GM19328 (cell line): Measurements from ENCODE around the gene ARL4D.
"Not testable (repeated sequence)": the region's sequence is repeated elsewhere in the genome, so short reads cannot be mapped to it uniquely, and the experiment has no call there.

ENCODE experiments used
- ATAC-seq: cut with Tn5 transposase; IDR thresholded peaks from one replicate; pipeline ENCODE4 v1.9.1; 2021; ENCODE audit warnings: mild to moderate bottlenecking, moderate library complexity; ENCODE audit not compliant: unreplicated experiment

Gene ARL4D

DNA sequence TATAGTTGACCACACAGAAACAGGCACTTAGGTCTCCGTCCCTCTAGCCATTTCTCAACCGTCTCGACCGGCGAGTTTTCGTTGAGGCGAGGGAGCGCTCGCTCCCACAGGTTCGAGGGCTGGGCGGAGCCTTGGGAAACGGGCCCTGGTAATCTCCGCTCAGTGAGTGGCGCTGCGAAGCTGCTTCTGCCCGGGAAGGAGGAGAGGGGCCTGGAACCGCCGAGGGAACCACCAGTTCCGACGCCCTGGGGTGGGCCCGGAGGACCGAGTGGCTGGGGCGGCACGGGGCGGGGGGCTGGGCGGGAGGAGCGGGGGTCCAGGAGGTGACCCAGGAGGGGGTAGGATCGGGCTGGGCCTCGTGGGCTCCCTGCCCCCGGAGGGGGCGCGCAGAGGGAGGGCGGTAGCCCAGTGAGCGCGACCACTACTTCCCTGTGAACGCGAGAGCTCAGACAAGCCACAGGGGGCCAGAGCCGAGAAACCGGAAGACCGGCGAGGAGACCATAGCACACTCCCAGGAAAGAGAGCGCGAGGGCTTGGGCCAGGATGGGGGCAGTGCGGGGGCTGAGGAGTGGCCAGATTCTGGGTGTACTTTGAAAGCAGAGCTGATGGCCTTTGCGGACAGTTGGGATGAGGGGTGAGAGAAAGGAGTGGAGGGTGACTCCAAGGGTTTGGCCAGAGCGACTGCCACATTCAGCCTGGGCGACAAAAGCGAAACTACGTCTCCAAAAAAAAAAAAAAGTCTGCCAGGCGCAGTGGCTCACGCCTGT, 29.9 kb upstream of the ARL4D start:
- no peak for ATAC-seq

DNA sequence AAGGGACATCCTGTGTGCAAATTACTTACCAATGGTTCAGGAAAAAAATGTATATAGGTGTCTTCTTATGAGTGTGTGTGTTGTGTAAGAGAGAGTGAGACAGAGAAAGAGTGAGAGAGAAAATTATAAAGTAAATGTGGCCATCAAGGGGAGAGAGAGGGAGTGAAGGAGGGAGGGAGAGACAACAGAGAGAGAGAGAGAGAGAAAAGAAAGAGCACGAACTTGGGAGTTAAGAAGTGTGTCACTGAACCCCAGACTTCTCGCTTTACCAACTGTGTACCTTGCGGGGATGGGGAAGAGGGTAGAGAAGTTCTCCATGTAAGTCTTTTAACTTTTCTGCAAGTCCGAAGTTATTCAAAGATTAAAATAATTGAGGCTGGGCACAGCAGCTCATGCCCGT, 28.8 kb upstream of the ARL4D start:
- ATAC-seq, result no peak

DNA sequence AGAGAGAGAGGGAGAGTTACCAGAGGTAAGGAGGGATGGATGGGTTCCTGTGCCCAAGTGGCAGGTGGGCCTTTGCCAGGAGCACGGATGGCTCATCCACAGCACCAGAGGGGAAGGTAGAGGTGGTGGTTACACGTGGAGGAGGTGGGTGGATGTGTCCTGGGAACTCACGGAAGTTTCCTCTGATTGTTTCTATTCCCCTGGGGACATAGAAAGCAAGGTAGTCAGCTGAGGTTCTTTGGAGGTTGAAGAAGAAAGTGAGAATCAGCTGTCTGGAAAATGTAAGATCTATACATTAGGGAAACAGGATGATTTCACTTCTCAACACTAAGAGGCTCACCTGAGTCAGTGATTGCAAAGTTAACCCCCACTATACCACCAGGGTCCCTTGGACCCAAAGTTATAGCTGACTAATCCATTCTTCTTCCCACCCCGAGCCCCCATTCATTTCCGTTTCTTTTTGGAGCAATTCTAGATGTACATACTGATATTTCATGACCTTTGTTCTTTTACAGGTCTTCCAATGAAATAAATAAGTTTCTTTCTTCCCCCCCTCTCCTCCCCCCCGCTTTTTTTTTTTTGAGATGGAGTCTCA, 27.5 kb upstream of the ARL4D start:
- no peak for ATAC-seq

DNA sequence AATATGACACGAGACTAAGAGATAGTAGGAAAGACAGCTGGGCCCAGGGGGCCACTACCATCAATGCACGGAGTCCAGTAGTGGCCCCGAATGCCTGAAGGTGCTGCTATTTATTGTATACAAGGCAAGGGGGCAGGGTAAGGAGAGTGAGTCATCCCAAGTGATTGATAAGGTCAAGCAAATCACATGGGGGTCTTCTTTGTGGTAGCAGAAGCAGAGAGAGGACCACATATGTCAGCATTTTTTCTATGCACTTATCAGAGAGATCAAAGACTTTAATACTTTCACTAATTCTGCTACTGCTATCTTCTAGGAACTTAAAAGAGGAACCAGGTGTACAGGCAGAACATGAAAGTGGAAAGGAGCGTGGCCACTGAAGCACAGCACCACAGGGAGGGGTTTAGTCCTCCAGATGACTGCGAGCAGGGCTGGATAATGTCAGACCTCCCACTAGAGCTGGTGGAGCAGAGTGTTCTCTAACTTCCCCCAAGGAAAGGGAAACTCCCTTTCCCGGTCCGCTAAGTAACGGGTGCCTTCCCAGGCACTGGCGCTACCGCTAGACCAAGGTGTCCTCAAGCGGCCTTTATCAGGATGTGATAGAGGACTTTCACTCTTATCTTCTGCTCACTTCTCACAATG, 26.4 kb upstream of the ARL4D start:
- no peak for ATAC-seq

DNA sequence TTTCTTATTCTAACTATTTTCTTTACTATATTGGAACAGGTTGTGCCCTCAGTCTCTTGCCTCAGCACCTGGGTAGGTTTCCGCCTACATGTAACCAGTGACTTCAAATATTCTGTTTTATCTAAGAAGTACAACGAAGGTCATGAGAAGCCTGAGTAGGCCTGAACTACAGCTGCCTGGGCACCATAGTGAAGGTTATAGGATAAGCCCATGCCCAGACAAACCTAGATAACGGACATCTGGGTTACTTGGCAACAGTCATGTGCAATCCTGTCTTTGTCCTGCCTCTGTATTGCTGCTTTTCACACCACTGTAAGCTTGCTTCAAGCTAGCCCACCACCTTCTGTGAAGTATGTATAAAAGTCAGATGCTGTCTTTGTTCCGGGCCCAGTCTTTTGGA, 25.4 kb upstream of the ARL4D start:
- no peak for ATAC-seq

DNA sequence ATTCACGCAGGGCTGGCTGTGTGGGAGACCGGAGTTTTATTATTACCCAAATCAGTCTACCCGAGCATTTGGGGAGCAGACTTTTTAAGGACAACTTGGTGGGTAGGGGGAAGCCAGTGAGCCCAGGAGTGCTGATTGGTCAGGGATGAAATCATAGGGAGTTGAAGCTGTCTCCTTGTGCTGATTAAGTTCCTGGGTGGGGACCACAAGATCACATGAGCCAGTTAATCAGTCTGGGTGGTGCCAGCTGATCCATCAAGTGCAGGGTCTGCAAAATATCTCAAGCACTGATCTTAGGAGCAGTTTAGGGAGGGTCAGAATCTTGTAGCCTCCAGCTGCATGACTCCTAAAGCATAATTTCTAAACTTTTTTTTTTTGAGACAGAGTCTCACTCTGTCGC, 22.9 kb upstream of the ARL4D start:
- ATAC-seq, result not testable (repeated sequence)

DNA sequence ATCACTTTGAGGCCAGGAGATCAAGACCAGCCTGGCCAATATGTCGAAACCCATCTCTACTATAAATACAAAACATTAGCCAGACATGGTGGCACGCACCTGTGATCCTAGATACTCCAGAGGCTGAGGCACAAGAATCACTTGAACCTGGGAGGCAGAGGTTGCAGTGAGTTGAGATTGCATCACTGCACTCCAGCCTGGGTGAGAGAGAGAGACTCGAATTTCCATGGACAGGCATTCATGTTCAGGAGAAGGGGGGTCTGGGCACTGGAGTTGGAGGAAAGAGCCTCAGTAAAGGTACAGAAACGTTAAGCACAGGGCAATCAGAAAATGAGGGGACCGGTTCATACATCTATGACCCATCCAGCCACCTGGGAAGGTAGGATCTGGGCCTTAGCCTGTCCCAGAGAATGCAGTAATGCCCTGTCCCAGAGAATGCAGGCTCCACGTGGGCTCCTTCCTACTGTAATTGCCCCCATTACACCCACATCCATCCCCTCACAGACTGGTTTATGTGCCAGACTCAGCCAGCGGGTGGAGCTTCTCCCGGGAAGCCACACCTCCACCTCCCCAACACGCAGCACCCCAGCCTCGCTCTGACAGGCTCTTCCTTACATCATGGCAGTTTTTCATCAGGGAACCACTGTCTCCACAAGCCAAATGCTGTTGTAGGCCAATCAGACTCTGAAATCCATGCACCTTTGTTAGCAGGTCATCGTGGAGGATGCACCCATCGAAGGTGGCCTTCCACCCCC, 21.6 kb upstream of the ARL4D start:
- ATAC-seq, result no peak

DNA sequence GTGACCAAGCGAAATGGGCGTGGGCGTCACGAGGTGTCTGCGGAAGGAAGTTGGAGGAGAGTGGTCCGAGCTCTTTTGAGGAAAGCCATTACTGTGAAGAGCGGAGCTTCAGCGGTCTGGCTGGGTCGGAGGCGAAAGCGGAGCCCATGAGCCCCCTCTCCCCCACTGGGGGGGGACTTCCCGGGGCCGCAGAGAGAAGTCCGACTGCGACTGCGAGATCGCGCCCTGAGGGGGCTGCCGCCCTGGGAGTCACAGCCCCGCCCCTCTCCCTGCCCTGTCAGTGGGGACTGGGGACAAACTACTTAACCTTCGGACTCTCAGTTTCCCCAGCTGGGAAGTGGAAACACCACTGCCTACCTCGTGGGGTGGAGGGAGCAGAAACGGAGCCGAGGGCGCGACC, 20.0 kb upstream of the ARL4D start:
- ATAC-seq, result no peak

DNA sequence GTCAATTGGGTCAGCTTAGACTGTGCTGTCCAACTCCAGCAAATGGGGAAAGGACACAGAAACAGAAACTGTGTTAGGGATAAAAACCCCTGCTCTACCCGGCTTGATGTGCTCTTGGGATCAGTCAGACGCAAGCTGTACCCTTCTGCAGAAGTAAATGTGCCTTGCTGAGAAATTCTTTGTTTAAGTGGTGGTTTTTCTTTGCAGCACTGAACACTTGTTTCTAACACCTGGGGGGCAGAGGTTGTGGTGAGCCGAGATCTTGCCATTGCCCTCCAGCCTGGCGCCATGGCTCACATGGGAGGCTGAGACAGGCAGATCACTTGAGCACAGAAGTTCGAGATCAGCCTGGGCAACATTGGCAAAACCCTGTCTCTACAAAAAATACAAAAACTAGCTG, 18.5 kb upstream of the ARL4D start:
- no peak for ATAC-seq

DNA sequence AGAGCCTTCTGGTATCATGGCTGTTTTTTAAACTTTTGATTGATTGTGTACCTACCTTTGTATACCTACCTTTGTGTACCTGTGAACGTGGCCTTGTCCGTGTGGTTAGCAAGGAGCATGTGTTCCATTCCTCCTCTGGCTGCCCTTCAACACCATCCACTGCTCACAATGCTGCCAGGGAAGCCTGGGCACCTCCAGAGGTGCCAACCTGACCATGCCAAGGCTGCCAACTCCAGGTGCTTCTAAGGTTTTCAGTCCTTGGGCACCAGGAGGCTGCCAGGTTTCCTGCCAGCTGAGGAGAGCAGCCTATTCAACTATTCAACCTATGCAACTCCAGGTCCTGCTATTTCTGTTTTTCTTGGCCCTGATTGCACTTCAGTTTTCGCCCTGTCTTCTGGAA, 17.6 kb upstream of the ARL4D start:
- no peak for ATAC-seq

DNA sequence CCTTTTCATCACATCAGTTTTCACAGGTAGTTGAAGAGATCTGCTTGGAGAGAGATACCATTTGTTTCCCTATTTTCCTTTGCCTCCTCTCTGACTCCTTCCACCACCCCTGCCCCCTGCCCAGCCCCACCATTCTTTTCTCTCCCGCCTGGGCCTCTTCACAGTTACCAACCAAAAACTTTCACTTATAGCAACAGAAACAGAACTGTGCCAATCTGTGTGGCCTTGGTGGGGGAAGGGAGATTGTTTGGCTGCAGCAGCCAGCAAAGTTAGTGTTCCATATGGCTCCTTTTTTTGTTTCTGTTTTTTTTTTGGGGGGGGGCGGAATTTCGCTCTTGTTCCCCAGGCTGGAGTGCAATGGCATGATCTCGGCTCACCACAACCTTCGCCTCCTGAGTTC, 17.2 kb upstream of the ARL4D start:
- ATAC-seq, result no peak

DNA sequence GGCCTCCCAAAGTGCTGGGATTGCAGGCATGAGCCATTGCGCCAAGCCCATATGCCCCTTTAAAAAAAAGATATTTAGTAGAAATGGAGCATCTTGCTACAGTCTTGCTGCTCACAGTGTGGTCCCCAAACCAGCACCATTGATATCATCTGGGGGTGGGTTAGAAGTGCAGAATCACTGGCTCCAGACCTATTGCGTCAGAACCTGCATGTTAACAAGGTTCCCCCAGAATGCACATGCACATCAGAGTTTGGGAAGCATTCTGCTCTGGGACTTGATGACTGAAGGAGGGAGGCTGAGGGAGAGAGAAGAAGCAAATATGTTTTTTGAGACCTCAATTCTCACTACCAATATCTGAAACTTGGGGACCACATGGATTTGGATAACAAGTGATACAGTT, 16.0 kb upstream of the ARL4D start:
- no peak for ATAC-seq

DNA sequence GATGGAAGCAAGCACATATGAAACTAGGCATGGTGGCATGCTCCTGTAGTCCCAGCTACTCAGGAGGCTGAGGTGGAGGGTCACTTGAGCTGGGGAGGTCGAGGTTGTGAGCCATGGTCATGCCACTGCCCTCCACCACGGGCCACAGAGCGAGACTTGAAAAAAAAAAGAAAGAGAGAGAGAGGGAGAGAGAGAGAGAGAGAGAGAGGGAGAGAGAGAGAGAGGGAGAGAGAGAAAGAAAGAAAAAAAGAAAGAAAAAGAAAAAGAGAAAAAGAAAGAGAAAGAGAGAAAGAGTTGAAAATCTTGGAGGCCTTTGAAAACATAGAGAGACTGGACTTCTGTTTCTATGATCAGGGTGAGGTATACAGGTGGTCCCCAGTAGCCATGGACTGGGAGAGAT, 15.4 kb upstream of the ARL4D start:
- ATAC-seq, result no peak

DNA sequence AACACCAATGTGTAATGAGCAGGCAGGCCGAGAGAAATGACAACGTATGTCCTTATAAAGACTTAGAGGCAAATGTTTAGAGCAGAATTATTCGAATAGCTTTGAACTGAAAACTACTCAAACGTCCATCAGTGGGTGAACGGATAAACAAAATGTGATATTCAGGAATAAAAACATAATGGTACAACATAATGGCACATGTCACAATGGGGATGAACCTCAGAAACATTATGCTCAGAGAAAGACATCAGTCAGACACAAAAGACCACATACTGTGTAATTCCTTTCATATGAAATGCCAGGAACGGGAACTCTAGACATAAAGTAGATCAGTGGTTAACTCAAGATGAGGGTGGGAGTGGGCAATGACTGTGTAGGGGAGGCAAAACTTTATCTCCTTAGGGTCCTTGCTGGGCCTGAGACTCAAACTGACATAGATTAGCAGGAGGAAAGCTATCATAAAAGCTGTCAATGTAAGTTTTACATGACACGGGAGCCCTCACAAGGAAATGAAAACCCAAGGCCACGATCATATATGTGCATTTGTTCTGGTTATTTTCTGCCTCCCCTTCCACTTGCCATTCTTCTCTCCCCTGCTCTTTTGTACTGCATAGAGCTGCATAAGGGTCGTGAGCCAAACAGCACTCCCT, 14.8 kb upstream of the ARL4D start:
- ATAC-seq, result no peak

DNA sequence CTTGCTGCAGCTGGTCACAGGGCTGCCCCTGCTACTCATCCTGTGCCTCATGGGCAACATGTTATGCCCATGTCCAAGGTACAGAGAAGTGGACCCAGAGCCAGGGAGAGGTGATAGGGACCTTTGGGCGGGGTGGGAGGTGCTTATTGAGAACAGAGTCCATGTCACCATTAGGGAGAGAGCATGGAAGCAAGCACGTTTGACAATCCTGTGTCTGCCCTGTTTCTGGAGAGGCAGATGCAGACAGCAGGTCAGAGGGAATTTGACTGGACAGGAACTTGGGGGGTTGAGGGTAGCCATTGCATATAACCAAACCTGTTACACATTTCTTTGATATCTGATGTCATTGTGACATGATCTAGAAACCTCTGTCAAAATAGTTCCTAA, 14.3 kb upstream of the ARL4D start:
- ATAC-seq, result no peak

DNA sequence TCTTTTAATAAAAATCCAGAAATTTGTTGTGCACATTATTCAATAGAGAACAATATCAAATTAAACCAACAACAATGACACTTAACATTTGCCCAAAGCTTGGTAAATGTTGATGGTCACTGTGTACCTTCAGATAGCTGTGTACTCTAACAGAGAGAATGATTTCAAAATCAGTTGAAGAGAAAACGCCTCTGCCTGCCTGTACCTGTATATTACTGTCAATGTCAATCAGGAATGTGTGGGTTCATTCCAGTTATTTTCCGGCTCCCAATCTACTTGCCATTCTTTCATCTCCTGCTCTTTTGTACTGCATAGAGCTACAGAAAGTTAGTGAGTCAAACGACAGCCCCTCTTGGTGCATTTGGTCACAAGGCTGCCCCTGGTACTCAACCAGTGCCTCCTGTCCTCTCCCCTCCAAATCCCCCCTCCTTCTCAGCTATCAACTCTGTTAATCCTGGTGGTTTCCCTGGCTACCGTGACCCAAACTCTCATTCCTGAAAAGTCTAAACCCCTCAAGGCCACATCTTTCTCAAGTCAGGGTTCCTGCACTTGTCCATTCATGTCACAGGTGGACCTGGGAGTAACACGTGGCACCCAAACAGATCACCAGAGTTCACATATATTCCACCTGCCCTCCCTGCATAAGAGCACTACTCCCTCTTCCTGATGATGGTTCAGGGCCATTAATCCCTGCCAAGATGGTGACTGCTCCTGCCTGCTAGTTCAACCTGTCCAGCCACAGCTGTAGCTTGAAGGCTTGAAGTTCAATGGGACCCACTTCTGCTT, 13.6 kb upstream of the ARL4D start:
- no peak for ATAC-seq

DNA sequence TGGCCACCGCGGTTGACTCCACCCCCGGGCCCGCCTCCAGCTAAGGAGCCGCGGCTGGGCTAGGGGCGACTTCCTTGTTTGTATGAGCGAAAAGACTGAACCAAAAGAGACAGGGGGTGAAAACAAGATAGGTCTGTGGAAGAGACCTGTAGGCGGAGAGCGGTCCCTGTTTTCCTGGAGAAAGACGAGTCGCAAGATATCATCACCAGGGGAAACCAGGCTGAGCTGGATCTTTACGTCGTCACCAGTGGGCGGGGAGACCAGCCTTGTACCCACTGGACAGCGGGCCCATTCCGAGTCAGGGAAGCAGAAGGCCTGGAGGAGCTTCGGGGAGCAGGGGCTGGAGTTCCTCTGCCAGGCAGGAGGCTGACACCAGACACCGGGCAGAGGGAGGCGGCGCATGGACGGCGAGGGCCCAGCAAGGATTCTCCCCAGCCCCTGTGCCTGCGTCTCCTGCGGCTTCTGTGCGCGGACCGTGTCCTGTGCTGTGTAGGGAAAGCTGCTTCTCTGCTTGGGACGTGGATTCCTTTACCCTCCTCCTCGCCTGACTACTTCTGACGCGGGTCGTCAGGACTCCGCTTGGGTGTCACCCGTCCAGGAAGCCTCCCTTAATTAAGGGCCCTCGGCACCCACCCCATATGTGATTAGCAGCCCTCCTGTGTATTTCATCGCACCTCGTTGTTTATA, 10.3 kb upstream of the ARL4D start:
- ATAC-seq, result peak; percentile 79

DNA sequence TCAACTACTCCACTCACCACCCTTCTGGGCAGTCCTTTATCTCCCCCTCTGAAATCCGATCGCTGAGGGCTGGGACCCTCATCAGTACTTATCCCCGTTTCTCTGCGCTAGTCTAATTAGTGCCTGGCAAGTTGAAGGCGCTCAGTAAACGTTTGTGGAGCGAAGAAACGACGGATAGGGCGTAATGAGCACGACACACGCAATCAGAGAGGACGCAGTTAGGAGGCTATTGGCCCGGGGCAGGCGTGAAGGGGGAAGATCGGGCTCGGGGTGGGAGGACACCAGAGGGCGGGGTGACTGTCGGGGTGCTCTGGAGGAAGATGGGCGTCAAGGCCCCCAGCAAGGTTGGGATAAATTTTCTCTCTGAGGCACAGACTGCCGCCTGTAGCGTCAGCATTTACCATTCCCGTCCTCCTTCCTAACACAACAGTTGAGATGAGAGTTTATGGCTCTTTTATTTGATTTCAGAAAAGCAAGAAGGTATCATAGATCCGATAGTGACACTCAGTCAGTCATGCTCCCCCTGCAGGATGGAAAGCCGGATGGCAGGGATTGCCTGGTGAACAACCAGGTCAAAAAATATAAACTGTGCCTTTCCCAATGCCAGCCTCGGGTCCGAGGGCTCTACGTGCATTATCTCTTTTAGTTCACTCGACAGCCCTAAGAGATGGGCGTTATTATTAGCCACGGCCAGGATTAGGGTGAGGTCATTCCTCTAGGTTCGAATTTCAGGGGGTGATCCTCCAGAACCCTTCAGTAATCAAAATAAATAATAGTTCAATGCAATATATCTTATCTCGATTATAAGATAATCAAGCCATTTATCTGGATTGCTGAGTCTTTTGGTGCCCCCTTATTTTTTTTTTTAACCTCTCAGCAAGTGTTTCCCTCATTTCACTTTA, 9.5 kb upstream of the ARL4D start:
- peak; percentile 53 for ATAC-seq

DNA sequence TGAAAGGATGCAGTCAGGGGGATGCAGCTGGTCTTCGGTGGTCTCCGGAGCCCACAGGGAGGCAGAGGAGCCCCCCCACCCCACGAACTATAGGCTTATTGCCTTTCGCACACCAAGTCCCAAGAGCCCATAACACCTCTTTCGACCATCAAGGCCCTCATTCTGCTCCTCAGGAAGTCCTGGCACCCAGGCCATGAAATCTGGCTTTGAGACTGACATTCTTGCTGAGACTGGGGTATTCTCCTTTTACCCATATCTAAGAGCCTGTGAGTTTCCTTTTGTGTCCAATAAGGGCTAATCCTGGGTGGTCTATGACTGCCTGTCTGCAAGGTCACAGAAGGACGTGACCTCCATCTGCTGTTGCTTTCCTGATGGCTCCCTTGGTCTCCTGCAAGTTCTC, 6.4 kb upstream of the ARL4D start:
- ATAC-seq, result no peak
